HG02763 (cell line): ENCODE measurements around the gene MOB1B.
"Not testable (repeated sequence)": the region's sequence is repeated elsewhere in the genome, so short reads cannot be mapped to it uniquely, and the experiment has no call there.

Source experiments
- ATAC-seq: cut with Tn5 transposase; IDR thresholded peaks from one replicate; pipeline ENCODE4 v1.9.1; 2021; ENCODE audit warnings: mild to moderate bottlenecking, moderate library complexity; ENCODE audit not compliant: unreplicated experiment

Gene MOB1B

DNA sequence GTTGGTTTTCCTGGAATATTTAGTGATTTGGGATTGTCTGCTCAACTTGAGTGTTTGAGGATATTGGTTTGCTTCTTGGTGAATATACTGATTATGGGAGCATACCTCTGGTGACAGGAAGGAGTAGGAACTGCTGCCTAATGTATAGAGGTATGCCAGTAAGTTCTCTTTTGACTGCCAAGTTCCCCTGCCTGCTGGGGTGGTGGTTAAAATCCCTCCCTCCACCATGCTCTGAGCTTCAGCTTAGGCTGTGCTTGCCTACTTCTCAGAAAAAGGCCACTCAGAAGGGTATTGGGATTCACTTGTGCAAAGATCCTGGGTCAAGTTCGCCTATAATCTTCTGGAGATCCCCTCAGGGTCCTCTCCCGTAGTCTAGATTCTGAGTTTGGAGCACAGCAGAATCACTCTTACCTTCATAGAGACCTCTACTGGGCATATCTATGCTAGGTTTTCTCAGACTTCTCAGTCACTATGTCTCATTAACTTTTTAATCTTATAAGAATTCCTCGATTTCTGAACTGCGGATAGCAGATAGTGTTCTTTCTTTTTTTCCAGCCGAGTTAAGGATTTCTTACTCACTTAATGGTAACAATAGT, 46.6 kb downstream of the MOB1B start:
- ATAC-seq: no peak

DNA sequence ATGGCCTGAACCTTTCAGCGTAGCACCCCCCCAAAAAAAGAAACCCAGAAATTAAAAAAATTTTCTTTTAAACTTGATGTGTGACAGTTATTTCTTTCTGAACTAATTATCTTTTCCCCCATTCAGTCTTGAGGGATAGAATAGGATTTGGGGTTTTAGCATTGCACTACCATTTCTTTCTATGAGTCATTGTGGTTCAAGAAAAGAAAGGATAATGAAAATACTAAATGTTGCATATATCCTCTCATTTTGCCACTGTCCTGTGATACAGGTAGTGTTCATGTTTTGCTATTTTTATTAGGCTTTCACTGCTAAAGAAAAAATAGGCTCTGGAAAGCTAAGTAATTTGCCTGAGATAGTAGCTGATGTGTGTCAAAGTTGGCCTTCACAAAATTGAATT, 51.9 kb downstream of the MOB1B start:
- ATAC-seq: no peak

DNA sequence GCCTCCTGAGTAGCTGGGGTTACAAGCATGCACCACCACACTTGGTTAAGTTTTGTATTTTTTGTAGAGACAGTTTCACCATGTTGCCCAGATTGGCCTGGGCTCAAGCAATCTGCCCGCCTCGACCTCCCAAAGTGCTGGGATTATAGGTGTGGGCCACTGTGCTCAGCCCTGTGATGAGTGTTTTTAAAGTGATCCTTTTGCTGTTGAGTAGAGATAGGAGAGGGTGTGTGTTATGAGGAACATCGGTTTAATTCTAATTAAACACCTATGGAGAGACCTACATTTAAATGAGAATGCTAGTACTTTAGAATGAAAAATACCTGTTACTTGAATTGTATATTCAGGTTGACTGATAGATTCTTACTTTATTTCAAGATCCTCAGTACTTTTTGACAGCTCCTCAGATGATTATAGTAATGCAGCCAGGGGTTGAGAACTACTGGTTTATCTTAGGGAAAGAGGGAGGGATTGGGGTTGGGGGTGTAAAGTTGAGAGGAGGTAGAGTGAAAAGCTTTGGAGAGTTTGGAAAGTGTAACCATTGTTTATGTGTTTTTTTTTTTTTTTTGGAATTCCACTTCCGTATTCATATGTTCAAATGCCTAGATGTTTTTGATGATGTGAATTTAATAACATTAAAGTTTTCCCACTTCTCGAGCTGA, 54.5 kb downstream of the MOB1B start:
- ATAC-seq: no peak

- ATAC-seq: no peak
These were observed 56.5 kb downstream of the MOB1B start for GRCh38 chr4:70958681-70959080.

DNA sequence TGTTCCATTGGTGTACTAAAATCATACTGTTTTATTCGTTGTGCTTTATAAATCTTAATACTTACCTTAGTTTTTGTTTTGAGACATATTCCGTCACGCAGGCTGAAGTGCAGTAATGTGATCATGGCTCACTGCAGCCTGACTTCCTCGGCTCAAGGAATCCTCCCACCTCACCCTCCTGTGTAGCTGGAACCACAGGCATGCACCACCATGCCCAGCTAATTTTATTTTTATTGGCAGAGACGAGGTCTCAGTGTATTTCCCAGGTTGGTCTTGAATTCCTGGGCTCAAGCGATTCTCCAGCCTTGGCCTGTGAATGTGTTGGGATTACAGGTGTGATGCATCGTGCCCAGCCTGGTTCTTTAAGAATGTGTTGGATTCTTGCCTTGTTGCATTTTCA, 66.9 kb downstream of the MOB1B start:
- no peak for ATAC-seq

DNA sequence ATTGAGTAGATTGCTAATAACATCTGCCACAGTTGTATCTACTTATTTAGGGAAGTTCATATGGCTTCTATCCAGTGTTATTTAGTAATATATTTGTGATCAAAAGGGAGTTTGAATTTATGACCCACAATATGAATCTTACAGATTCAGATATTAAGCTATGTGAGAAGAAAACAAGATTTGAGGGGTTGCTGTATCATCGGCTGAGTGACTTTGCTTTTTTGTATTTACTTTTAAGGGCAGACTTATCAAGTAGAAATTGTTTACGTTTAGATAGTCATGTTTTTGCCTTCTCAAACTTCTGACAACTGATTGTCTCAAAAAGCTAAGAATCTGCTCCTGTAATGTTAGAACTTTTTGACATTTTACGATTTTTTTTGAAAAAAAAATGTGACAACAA, 74.1 kb downstream of the MOB1B start:
- ATAC-seq: no peak

GRCh38 chr4:70979445-70980008, 77.4 kb downstream of the MOB1B start:
- no peak for ATAC-seq

DNA sequence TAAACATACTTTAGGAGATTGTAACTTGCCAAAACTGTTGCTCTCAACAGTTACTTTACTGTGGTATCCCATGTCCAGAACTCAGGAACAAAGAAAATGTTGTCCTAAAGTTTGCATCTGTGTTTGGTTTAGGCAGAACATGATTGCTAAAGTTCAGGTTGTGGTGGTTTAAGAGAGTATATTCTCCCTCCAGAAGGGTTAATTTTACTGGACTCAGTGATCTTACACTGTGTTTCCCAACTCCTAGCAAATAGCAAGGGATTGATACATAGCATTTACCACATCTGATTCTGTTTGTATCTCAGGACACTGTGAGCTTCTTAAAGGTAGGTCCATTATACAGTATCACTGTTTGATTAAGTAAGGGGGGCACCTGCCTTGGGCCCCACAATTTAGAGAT, 78.0 kb downstream of the MOB1B start:
- ATAC-seq: no peak

- no peak for ATAC-seq
These were observed 81.9 kb downstream of the MOB1B start for GRCh38 chr4:70984106-70984505.

DNA sequence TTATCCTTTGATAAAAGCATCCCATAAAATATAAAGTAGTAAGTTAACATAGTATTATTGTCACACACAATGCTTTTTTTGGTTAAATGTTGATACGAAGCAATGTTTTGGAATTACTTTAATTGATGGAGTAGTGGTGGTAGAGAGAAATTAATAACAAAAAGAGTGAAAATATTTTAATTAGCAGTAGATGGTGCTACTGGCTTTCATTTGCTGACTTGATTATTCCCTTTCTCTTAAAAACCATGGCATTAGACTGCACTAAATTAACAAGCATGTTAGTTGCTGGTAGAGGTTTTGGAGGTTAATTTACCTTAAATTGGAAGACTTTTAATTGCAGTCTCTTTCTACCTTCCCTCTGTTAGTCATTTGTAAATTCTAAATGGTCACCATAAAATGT, 82.4 kb downstream of the MOB1B start:
- ATAC-seq: no peak

- ATAC-seq: no peak
These were observed 89.4 kb downstream of the MOB1B start for GRCh38 chr4:70991596-70991995.

DNA sequence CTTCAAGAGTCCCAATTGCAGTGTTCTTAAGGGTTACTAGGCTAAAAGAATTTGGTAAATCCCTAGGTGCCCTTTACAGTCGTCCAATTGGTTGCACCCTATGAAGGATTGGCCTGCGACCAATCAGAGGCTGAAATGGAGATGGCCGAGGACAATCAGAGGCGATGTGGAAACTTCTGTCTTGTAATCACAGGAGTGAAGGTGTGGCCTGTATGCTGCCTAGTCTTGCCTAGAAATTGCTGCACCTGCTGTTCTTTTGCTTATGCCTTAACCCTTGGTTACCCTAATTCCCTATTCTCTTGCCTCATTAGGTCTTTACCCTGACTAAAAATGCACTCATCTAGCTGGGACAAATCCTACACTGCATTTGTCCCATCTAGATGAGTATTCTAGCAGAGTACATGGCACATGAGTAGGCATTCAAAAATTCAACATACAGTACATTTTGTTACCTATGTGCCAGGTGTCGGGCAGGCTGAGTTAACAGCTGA, 90.3 kb downstream of the MOB1B start:
- no peak for ATAC-seq

GRCh38 chr4:70993181-70994068, 91.3 kb downstream of the MOB1B start, which contains the start of gene DCK:
DCK (plus strand) TSS chr4:70993649; CDS start chr4:70993836, 187 bp downstream.
- peak; percentile 83 for ATAC-seq

DNA sequence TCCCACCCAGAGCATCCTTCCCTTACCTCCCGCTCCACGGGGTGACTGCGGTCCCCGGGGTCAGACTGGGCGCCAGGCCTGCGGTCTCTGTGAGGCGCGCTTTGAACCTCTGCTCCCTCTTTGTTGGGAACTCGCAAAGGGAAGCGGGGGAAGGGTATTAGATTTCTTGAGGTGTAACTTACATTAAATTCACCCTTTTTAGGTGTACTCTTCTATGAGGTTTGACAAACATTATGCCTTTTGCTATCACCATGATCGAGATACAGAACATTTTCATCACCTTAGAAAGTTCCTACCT, 91.8 kb downstream of the MOB1B start:
- no peak for ATAC-seq

DNA sequence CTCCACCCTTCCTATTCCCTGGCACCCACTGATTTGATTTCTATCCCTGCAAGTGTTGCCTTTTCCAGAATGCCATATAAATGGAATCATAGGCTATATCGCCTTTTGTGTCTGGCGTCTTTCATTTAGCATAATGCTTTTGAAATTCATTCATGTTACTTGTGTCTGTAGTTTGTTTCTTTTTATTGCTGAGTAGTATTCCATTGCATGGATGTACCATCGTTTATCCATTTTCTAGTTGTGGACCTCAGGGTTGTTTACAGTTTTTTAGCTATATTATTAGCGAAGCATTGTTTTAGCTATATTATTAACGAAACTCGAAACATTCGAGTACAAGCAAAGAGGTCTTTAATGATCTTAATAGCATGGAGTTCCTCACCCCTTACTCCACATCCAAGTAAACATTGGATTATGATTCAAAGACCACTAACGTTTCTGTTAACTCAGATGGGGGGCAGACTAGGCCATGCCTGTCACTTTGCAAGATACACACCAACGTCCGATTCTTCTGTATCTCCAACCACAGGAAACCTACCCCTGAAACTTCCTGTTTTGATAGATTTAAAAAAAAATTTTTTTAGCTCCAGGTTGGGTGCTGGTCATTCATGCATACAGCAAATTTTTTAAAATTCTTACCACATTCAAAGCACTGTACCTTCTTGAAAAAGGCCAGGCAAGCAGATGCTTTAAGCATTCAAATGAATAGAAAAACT, 92.4 kb downstream of the MOB1B start:
- peak; percentile 39 for ATAC-seq

- ATAC-seq: no peak
These were observed 93.8 kb downstream of the MOB1B start for GRCh38 chr4:70996018-70996360.

- ATAC-seq: no peak
These were observed 94.9 kb downstream of the MOB1B start for GRCh38 chr4:70997036-70997435.

DNA sequence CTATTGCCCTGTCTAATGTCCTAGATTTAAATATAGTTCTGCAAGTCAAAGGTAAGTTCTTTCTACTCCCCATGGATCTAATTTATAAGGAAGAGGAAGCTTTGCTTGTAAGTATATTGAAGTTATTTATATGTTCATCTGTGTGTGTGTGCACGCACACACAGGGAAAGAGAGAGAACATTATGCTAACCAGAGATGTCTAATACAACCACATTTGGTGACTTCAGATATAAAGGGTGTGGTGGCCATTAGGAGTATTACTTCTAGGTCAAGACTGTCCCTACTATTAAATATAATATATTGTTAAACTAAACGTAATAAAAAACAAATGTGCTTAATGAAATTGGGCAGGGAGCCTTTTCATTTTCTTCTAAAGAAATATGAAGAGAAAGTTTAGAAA, 95.4 kb downstream of the MOB1B start:
- ATAC-seq: no peak

GRCh38 chr4:70999639-71000038, 97.5 kb downstream of the MOB1B start:
- not testable (repeated sequence) for ATAC-seq

DNA sequence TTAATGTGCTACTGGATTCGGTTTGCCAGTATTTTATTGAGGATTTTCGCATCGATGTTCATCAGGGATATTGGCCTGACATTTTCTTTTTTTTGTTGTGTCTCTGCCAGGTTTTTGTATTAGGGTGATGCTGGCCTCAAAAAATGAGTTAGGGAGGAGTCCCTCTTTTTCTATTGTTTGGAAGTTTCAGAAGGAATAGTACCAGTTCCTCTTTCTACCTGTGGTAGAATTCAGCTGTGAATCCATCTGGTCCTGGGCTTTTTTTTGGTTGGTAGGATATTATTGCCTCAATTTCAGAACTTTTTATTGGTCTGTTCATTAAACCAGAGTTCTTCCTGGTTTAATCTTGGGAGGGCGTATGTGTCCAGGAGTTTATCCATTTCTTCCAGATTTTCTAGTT, 99.2 kb downstream of the MOB1B start:
- not testable (repeated sequence) for ATAC-seq

DNA sequence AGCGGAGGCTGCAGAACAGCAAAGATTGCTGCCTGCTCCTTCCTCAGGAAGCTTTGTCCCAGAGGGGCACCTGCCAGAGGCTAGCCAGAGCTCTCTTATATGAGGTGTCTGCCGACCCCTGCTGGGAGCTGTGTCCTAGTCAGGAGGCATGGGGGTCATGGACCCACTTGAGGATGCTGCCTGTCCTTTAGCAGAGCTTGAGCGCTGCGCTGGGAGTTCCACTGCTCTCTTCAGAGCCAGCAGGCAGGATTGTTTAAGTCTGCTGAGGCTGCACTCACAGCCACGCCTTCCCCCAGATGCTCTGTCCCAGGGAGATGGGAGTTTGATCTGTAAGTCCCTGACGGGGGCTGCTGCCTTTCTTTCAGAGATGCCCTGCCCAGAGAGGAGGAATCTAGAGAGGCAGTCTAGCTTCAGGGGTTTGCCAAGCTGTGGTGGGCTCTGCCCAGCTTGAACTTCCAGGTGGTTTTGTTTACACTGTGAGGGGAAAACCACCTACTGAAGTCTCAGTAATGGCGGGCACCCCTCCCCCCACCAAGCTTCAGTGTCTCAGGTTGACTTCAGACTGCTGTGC, 102.2 kb downstream of the MOB1B start:
- no peak for ATAC-seq
